ENCODE data around the gene SRRM2.

The SRRM2 gene

GRCh38 chr16:2740476-2740875 is 12.0 kb upstream of the SRRM2 start:
- no peak for DNase-seq

GRCh38 chr16:2741168-2741567 is 11.3 kb upstream of the SRRM2 start:
- no peak for DNase-seq

GRCh38 chr16:2742323-2743006 is 10.0 kb upstream of the SRRM2 start:
- no peak for DNase-seq

- DNase-seq = no peak
Measured at GRCh38 chr16:2743007-2743810, 9.2 kb upstream of the SRRM2 start.

GRCh38 chr16:2744711-2745110 is 7.7 kb upstream of the SRRM2 start:
- DNase-seq = no peak

GRCh38 chr16:2745116-2745890 is 7.1 kb upstream of the SRRM2 start:
- no peak for DNase-seq

- no peak for DNase-seq
Measured at GRCh38 chr16:2745961-2746360, 6.5 kb upstream of the SRRM2 start.

GRCh38 chr16:2748757-2749455 is 3.5 kb upstream of the SRRM2 start:
- no peak for DNase-seq

GRCh38 chr16:2749476-2749875 is 3.0 kb upstream of the SRRM2 start:
- DNase-seq = no peak

GRCh38 chr16:2749936-2750335 is 2.5 kb upstream of the SRRM2 start:
- DNase-seq = no peak

GRCh38 chr16:2751577-2752034 is 832 bp upstream of the SRRM2 start:
- no peak for DNase-seq

GRCh38 chr16:2752850-2753732 is 653 bp downstream of the SRRM2 start:
- no peak for DNase-seq

GRCh38 chr16:2753733-2754020 is 1.2 kb downstream of the SRRM2 start:
- DNase-seq = no peak

GRCh38 chr16:2755158-2755557 is 2.7 kb downstream of the SRRM2 start:
- no peak for DNase-seq

- no peak for DNase-seq
Measured at GRCh38 chr16:2756288-2757015, 4.0 kb downstream of the SRRM2 start.

GRCh38 chr16:2757344-2757743 is 4.9 kb downstream of the SRRM2 start:
- DNase-seq = no peak

GRCh38 chr16:2761472-2761871 is 9.0 kb downstream of the SRRM2 start:
- DNase-seq = no peak

- DNase-seq = no peak
Measured at GRCh38 chr16:2761886-2762583, 9.6 kb downstream of the SRRM2 start.

- DNase-seq = no peak
Measured at GRCh38 chr16:2762711-2763110, 10.3 kb downstream of the SRRM2 start.

- DNase-seq = no peak
Measured at GRCh38 chr16:2763173-2763572, 10.7 kb downstream of the SRRM2 start.

- DNase-seq = no peak
Measured at GRCh38 chr16:2764718-2765117, 12.3 kb downstream of the SRRM2 start.

All from effector CD4-positive, alpha-beta T cell (primary cell).